Omental fat pad (tissue), 4 donors: ENCODE data around the gene PPP1R36. TPM values are rescaled to one million over a fixed set of nuclear protein-coding genes. Genes with fewer than 3 reads are reported as not detected.

ENCODE experiments used
- ATAC-seq: fragments of 150-250 bp; one replicate; pipeline ENCODE4 v1.9.1; 2016; ENCODE audit warnings: mild to moderate bottlenecking, moderate library complexity; ENCODE audit not compliant: low FRiP score
- DNase-seq: peaks from one replicate; pipeline ENCODE4 v3.0.0-alpha.2; 2019; ENCODE audit warnings: low spot score
- total RNA-seq, 4 donors: library from RNA; depleted of rRNA; stranded (reverse); fragments of >200 nt; gene quantifications; one replicate each; pipeline ENCODE4 v1.1.0, GENCODE V29; 2016
- TF ChIP-seq, protein P1 (sequence below), 3 donors: fragments of 450-650 bp; IDR thresholded peaks; one replicate each; pipeline ENCODE4 v1.5.1; 2016 to 2017; ENCODE audit warnings: antibody characterized with exemption in 3 of 3, mild to moderate bottlenecking in 3 of 3, moderate library complexity in 2 of 3

Gene PPP1R36
- 1 to 10 TPM in 3 of 4 donors, under 1 TPM in 1; 0.63 to 3.2 (median 2.1) TPM for total RNA-seq

GRCh38 chr14:64549791-64550620 is at the start of gene PPP1R36:
Gene PPP1R36 (plus strand): TSS chr14:64549961. CDS start chr14:64549998, 37 bp downstream.
- TF ChIP-seq, protein P1, sequence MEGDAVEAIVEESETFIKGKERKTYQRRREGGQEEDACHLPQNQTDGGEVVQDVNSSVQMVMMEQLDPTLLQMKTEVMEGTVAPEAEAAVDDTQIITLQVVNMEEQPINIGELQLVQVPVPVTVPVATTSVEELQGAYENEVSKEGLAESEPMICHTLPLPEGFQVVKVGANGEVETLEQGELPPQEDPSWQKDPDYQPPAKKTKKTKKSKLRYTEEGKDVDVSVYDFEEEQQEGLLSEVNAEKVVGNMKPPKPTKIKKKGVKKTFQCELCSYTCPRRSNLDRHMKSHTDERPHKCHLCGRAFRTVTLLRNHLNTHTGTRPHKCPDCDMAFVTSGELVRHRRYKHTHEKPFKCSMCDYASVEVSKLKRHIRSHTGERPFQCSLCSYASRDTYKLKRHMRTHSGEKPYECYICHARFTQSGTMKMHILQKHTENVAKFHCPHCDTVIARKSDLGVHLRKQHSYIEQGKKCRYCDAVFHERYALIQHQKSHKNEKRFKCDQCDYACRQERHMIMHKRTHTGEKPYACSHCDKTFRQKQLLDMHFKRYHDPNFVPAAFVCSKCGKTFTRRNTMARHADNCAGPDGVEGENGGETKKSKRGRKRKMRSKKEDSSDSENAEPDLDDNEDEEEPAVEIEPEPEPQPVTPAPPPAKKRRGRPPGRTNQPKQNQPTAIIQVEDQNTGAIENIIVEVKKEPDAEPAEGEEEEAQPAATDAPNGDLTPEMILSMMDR (IDR thresholded peaks at IDR 0.05) = no peak
- ATAC-seq = peak; percentile 69
- DNase-seq = no peak

GRCh38 chr14:64500088-64500487 is 49.7 kb upstream of the PPP1R36 start:
- ATAC-seq = no peak
- no peak for DNase-seq
- TF ChIP-seq, protein P1 (IDR thresholded peaks at IDR 0.05) = no peak

- peak; percentile 24 for DNase-seq
- peak; percentile 60 for ATAC-seq
- TF ChIP-seq, protein P1 (IDR thresholded peaks at IDR 0.05) = no peak
These were observed 48.2 kb upstream of the PPP1R36 start for GRCh38 chr14:64501411-64502171.

DNA sequence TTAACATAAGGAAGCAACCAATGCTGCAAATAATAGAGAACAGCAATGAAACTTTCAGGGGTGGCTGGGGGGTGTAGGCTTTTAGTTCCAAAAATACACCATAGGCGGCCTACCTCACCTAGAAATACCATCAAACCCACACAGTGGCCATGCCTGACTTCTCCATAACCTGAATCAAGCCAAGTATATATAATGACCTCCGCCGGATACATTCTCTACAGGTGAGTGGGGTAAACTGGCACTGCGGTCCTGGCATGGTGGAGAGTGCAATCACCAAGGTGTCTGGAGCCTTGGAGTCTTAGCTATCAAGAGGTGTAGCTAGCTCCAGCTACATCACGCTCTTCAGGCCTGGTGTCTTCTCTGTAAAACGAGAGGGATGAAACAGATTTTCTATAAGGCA is 47.3 kb upstream of the PPP1R36 start:
- no peak for ATAC-seq
- TF ChIP-seq, protein P1 (IDR thresholded peaks at IDR 0.05) = no peak
- DNase-seq = no peak

DNA sequence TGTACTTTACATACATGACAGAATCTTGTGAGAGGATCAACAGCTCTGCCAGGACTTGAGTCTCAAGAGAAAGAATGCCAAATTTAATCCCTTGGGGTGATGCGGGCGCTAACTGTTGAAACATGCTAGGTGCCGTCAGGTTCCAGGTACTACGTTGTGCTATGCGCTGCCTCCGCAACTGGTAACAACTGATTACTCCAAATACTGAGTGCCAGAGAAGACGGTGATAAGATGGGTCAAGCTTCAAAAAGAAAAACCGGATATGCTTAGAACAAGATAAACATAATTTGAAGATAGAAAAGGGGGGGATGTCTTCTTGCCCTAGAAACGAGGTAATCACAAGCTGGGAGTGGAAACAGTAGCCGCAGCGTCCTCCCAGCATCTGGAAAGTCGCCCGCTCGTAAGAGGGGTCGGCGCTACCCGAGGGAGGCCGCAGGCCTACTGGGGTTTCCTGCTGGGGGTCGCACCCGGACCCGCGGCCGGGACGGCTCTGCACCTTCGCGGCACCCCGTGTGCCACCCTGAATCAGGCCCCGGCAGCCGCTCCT is 46.8 kb upstream of the PPP1R36 start:
- DNase-seq (no peak), ATAC-seq (no peak)
- TF ChIP-seq, protein P1 (IDR thresholded peaks at IDR 0.05) = no peak

GRCh38 chr14:64503434-64504309 is 46.1 kb upstream of the PPP1R36 start, which contains the start of gene ZBTB25:
Gene ZBTB25 (minus strand): TSS chr14:64503838. CDS start chr14:64490533, 13,305 bp downstream.
- TF ChIP-seq, protein P1 (IDR thresholded peaks at IDR 0.05) = no peak
- peak; percentile 80 for ATAC-seq
- DNase-seq = peak; percentile 72
